ENCODE results near the gene USP7.

The USP7 gene

GRCh38 chr16:8951447-8952280 lies 12.0 kb downstream of the USP7 start:
- DNase-seq (ENCODE audit: low spot score): no peak

- DNase-seq (ENCODE audit: low spot score): no peak
Measured at GRCh38 chr16:8950580-8951077, 13.1 kb downstream of the USP7 start.

GRCh38 chr16:8949536-8950418 lies 13.9 kb downstream of the USP7 start:
- DNase-seq (ENCODE audit: low spot score): no peak

GRCh38 chr16:8948831-8949230 lies 14.9 kb downstream of the USP7 start:
- DNase-seq (ENCODE audit: low spot score): no peak

- DNase-seq (ENCODE audit: low spot score): no peak
Measured at GRCh38 chr16:8948069-8948593, 15.6 kb downstream of the USP7 start.

DNA sequence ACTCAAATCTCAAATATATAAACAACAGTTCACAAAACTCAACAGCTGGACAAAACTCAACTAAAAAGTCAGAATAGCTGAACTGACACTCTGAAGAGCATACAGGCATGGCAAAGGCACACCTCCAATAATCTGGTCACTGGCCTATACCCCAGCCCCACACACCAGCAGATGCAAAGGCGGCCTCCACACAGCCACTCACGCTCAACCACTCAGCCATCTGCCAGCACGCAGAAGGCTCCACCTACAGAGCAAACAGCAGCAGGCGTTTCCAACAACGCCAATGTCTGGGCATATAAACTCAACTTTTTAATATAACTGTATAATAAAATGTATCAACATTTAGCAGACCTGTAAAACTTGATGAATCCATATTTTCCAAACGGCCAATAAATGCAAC lies 17.2 kb downstream of the USP7 start:
- no peak for DNase-seq (ENCODE audit: low spot score)

GRCh38 chr16:8945626-8946296 lies 17.9 kb downstream of the USP7 start:
- DNase-seq (ENCODE audit: low spot score): no peak

DNA sequence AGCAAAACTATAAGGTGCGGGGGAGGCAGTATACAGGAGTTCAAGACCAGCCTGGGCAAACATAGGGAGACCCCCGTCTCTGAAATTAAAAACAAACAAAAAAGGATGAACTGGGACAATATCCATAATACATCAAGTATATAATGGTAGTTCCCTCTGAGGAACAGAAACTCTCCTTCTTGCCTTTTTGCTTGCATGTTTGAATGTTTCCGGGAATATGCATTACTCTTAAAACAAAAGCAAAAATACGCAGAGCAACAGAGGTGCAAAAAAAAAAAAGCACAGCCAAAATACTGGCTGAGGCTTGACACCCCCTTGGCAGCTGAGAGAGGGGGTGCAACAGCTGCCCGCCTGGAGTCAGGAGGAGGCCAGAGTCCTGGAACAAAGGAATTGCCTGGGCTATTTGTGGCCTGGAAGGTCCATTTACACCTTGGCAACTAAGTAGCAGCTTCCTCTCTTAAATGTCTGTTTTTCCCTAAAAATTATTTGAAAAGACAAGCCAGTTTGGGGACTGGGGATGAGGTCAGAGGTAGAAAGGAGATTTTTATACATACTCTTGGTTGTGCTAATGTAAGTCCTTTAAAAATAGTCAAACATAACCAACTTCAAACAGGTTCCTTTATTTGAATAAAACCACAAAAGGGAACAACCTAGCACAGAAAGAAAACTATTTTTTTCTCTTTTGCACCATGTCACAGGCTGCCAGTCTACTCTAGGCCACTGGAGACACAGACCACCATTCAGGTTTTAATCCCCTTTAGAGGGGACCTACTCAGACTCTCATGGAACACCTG lies 19.5 kb downstream of the USP7 start:
- DNase-seq (ENCODE audit: low spot score): no peak

DNA sequence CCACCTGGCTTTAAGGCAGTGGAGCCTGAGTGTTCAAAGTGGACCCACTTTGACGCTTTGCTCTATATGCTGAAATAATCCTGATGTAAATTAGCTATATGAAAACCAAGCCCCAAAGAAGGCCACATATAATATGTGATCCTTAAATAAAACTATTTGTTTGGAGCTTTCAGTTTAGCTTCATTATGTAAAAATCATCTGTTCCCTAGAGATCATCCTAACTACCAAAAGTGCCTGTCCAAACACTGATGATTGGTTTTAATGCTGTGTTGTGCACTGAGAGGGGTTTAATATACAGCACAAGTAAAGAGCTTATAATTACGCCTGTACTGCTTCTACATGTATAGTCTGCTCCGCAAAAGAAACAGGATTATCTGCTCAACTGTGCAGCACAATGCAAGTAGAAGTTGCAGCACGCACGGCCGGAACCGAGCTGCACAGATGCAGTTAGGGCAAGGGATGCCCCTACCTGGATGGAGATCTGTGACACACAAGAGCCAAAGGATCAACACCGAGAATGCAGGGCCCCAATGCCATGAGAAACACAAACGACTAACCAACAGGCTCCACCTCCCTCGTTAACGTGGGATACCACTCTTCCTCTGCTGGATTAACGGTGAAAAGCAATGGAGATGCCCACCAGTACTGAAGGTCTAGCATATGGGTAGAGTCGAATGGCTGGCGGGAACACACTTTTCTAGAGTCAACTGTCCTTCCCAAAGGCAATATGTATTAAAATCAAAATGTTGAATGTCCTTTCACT lies 20.5 kb downstream of the USP7 start:
- no peak for DNase-seq (ENCODE audit: low spot score)

GRCh38 chr16:8941718-8942344 lies 21.9 kb downstream of the USP7 start:
- DNase-seq (ENCODE audit: low spot score): no peak

DNA sequence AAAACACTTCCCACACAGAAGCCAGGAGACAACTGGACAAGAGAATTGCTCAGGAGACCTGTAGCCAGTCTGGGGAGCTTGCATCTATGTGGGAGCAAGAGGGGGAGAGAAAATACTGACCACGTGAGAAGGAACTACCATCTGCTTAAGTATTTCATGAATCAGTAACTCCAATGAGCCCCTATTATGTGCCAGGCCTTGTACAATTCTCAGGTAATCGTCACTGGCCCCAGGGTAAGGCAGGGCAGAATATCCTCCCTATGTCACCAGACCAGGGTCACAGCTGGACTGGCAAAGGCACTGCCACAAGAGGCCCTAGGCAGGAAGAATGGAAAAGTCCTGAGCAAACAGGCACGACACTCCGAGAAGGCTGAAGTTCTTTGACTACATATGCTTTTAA lies 25.9 kb downstream of the USP7 start:
- no peak for DNase-seq (ENCODE audit: low spot score)

DNA sequence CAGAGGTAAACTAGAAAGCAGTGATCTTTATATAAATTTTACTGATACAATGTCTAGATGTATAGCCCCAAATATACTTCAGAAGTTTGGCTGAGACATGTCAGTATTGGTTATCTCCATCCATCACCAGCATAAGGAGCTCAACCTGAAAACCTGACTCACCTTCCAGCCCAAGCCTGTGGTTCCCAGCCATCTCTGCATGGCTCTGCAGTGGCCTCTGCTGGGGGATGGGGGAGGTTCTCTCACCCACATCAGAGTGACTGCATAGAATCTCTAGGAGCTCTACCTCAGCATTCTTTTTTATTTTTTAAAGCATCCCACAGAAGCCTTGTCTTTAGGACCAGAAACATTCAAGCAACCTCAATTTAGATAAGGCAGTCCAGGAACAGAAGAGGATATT lies 27.3 kb downstream of the USP7 start:
- DNase-seq (ENCODE audit: low spot score): peak; percentile 65

DNA sequence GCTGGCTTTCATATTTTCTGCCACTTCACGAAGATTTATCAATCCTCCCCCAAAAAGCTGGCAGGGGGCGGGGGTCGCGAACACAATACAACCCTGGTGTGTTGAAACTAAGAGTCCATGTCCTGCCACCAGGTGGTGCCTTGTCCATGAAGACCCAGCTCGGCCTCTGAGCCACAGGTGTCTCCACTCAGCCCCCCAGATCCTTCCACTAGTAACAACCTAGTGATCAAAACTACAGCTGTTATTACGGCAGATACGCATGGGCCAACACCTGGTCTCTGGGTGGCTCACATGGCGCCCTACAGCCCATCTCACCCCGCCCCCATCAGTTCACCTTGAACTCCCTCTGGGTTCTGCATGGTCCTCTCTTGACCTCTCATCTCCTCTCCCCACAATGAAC lies 27.7 kb downstream of the USP7 start:
- no peak for DNase-seq (ENCODE audit: low spot score)

- DNase-seq (ENCODE audit: low spot score): no peak
Measured at GRCh38 chr16:8934601-8935000, 29.1 kb downstream of the USP7 start.

DNA sequence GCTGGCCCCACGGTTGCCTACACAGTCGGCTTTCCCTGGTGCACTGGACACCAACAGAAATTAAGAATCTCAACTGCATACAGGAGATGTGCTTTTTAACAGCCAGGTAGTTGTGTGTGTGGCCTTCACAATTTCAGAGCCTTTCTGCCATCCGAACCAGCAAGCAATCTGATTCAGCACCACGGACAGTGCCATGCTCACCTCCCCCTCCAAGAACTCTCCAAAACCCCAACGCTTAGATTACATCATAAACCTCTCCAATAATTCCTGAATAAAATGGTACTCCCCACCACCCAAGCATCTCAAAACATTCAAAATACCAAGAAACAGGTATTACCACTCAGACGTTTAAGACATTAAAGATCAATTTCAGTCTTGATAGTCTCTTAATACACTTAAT lies 31.8 kb downstream of the USP7 start:
- peak; percentile 53 for DNase-seq (ENCODE audit: low spot score)

DNA sequence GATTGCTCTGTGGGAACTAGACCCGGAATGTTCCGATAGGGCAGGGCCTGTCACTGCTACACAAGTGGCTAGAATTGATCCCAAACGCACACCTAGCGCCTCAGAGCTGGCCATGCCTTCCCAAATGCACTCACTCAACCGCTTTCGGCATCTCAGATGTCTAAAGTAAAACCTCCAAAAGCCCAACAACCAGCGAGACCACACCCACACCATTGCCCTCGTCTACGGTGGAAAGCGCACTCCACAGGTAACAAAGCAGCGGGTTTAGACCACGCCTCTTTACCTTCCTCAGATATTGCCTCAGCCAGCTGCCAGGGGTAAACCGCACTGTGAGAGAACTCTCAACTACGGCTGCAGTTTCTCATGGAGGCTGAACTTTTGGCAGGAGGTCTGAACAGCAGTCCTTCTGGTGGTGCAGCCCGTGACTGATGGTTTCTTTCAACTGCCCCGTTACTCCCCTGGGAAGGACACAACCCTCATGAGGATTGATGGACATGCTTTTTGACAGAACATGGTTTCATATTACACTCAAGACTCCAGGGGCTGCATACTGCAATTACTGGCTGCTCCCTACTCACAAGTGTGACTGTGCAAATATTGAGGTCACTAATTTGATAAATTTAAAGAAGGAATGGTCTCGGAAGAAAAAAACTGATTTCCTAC lies 34.5 kb downstream of the USP7 start:
- DNase-seq (ENCODE audit: low spot score): no peak

- DNase-seq (ENCODE audit: low spot score): no peak
Measured at GRCh38 chr16:8928467-8928957, 35.2 kb downstream of the USP7 start.

DNA sequence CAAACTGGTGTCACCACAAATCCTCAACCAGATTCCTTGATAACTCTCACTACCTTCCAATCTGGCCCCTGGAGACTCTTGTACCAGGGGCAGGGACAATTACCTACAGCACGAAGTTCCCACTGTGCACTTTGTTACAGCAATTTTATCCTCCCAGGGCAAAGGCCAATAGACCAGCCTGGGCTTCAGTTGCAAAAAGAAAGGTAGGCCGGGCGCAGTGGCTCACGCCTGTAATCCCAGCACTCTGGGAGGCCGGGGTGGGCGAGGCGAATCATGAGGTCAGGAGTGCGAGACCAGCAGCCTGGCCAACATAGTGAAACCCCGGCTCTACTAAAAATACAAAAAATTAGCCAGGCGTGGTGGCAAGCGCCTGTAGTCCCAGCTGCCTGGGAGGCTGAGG lies 36.9 kb downstream of the USP7 start:
- no peak for DNase-seq (ENCODE audit: low spot score)

DNA sequence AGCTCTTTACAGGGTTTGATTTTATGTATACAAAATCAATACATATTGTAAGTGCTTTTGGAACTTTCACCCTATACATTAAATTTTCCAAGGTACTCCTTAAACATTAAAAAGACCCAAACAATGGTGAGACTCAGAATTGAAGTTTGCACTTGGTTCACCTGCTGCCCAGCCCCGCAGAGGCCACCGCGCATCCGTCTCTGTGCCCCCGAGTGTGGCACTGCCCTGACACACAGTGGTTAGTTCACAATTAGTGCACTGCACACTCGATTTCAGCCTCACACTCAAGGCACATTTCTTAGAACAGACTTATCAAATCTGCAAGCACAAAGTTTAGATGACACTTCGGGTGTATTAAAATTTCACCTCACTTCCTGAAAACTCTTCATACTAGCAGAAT lies 38.3 kb downstream of the USP7 start:
- no peak for DNase-seq (ENCODE audit: low spot score)
